Measurements from ENCODE around the gene RAB37. TPM values are rescaled to one million over a fixed set of nuclear protein-coding genes. Genes with fewer than 3 reads are reported as not detected.

The RAB37 gene
- total and polyA plus RNA-seq, 9 of the 15 experiments (the other 6 are each of a cell fraction or from before 2014, with no cell fraction given), result 0.03 to 0.27 (median 0.11) TPM; not detected in 4

GRCh38 chr17:74713171-74713755, 23.8 kb upstream of the RAB37 start:
- no peak for ATAC-seq
- WGBS (ENCODE audit: insufficient coverage, low coverage, missing lambda C conversion rate), result 16% methylated on average over 10 of the region's 12 CpGs
- Histone ChIP-seq H3K36me3 (ENCODE audit: control insufficient read depth, insufficient read depth, low read length) (no peaks in the 10 kb centered on the region), H3K4me1 (replicated peaks in 1 of 2; ENCODE audit: control insufficient read depth in 2 of 2, insufficient read depth in 2 of 2, low read length in 2 of 2) (peaks cover 0 to 6% of the 10 kb centered on the region in 2 experiments; a peak in 3 of 5 replicates), H3K27ac (ENCODE audit: extremely low read depth, low read depth, low read length) (no peak overlapping the region), H3K9me3 (replicated peaks; ENCODE audit: control insufficient read depth, insufficient read depth, low read depth, low read length) (no peaks in the 10 kb centered on the region), H3K79me2 (ENCODE audit: control insufficient read depth, insufficient read depth, low read length) (no peaks in the 10 kb centered on the region), H3K4me2 (ENCODE audit: insufficient read depth, low read length) (no peak overlapping the region), H3K9ac (ENCODE audit: insufficient read depth in 1 of 2, low read depth in 2 of 2, low read length in 2 of 2) (no peak overlapping the region), H2AFZ (ENCODE audit: low read depth, low read length) (no peak overlapping the region), H4K20me1 (replicated peaks; ENCODE audit: control insufficient read depth, insufficient read depth, low read length) (peaks cover 8% of the 10 kb centered on the region), H3K9me1 (ENCODE audit: control insufficient read depth, insufficient read depth, low read length) (no peaks in the 10 kb centered on the region), H3K27me3 (ENCODE audit: control insufficient read depth in 2 of 2, insufficient read depth in 2 of 2, low read length in 2 of 2) (peaks cover 5 to 34% of the 10 kb centered on the region in 2 experiments), H3K4me3 (no peak overlapping the region)
- intact Hi-C loops (cut with micrococcal nuclease) (no loop called here), in situ Hi-C loops (cut with MboI) (no loop called here)
- ChIA-PET POLR2A (interaction anchor here (0.6 to 1.5 kb wide), 4 partner anchors 11 to 14 kb away, joined by 3 read pairs; no protein-coding TSS in a partner anchor), CTCF (ENCODE audit: low intra/inter-chr PET ratio) (no interaction called here)
- TF ChIP-seq ZNF75A (CRISPR knock-in tag; IDR thresholded peaks at IDR 0.05) (no peak), HINFP (tag; conservative IDR thresholded peaks at IDR 0.05; ENCODE audit: low read depth) (no peak), THAP12 (CRISPR knock-in tag; IDR thresholded peaks at IDR 0.05) (no peak), HOXB6 (CRISPR knock-in tag; IDR thresholded peaks at IDR 0.05; ENCODE audit: borderline replicate concordance) (no peak), ZBTB49 (CRISPR knock-in tag; IDR thresholded peaks at IDR 0.05; ENCODE audit: borderline replicate concordance) (no peak), STAG1 (CRISPR knock-in tag; IDR thresholded peaks at IDR 0.05; ENCODE audit: borderline replicate concordance) (no peak), ZNF395 (CRISPR knock-in tag; IDR thresholded peaks at IDR 0.05) (no peak), TEAD1 (CRISPR knock-in tag; IDR thresholded peaks at IDR 0.05) (no peak), HIVEP1 (CRISPR knock-in tag; IDR thresholded peaks at IDR 0.05) (no peak), MNT (conservative IDR thresholded peaks at IDR 0.05) (no peak), BRF1 (IDR thresholded peaks at IDR 0.05; ENCODE audit: borderline replicate concordance, extremely low read depth, insufficient read length) (no peak), ARID2 (IDR thresholded peaks at IDR 0.05) (no peak)
- peak; percentile 19 for FAIRE-seq
- no TSS peak for BruUV-seq (replicated peaks)
- DNase-seq (ENCODE audit: extremely low read depth in 1 of 4, low spot score in 3 of 4), result no peak

Measured in K562 (cell line).